GM19193 (cell line): ENCODE measurements around the gene SUSD2.

Source experiments
- POLR2A ChIP-seq: IDR thresholded peaks from 4 replicates; pipeline ENCODE4 v1.6.1; 2011; ENCODE audit not compliant: insufficient read depth, insufficient read length; ENCODE audit errors: extremely low read depth

SUSD2 gene

GRCh38 chr22:24181088-24181995 lies at the start of gene SUSD2:
TSS of gene SUSD2 (plus strand) at chr22:24181487. CDS start at chr22:24181520, 33 bp downstream.
- TF ChIP-seq POLR2A, result no peak

GRCh38 chr22:24133187-24133965 lies 47.9 kb upstream of the SUSD2 start:
- TF ChIP-seq POLR2A, result no peak

GRCh38 chr22:24134090-24134846 lies 47.0 kb upstream of the SUSD2 start:
- no peak for TF ChIP-seq POLR2A

GRCh38 chr22:24137595-24137994 lies 43.7 kb upstream of the SUSD2 start:
- TF ChIP-seq POLR2A, result no peak

GRCh38 chr22:24138649-24139420 lies 42.5 kb upstream of the SUSD2 start:
- TF ChIP-seq POLR2A, result no peak

- TF ChIP-seq POLR2A, result no peak
Measured at GRCh38 chr22:24140357-24140756, 40.9 kb upstream of the SUSD2 start.

GRCh38 chr22:24141586-24141985 lies 39.7 kb upstream of the SUSD2 start:
- TF ChIP-seq POLR2A, result no peak

GRCh38 chr22:24142241-24142640 lies 39.0 kb upstream of the SUSD2 start:
- no peak for TF ChIP-seq POLR2A

- no peak for TF ChIP-seq POLR2A
Measured at GRCh38 chr22:24142831-24143230, 38.5 kb upstream of the SUSD2 start.

- no peak for TF ChIP-seq POLR2A
Measured at GRCh38 chr22:24144056-24144777, 37.1 kb upstream of the SUSD2 start.

GRCh38 chr22:24144778-24145085 lies 36.6 kb upstream of the SUSD2 start:
- no peak for TF ChIP-seq POLR2A

- no peak for TF ChIP-seq POLR2A
Measured at GRCh38 chr22:24145446-24146193, 35.7 kb upstream of the SUSD2 start.

- TF ChIP-seq POLR2A, result no peak
Measured at GRCh38 chr22:24146194-24146616, 35.1 kb upstream of the SUSD2 start.
